GM12872 (cell line): ENCODE measurements around the gene MAP7D1.

Experiments
- TF ChIP-seq, protein P1 (sequence below): IDR thresholded peaks from 3 replicates; pipeline ENCODE4 v1.5.1; 2011; ENCODE audit warnings: low read depth, mild to moderate bottlenecking, low read length, moderate library complexity; ENCODE audit not compliant: insufficient read depth

Gene MAP7D1

DNA sequence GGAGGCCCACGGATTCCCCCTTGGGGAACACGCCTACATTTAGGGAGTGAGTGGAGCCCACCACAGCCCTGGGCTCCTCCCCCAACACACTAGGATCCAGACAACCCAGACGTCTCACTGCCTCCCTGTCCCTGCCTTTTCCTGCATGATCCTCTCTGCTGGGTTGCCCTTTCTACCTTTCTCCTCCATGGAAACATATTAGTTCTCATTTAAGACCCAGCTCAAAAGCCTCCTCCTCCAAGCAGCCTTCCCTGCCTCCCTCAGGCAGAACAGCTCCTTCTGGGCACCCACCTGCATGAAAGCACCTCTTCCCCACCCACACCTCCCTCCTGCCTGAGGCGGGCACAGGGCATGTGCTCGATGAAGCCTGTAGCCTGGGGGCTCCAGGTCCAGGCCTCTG is 41.6 kb upstream of the MAP7D1 start:
- TF ChIP-seq, protein P1, sequence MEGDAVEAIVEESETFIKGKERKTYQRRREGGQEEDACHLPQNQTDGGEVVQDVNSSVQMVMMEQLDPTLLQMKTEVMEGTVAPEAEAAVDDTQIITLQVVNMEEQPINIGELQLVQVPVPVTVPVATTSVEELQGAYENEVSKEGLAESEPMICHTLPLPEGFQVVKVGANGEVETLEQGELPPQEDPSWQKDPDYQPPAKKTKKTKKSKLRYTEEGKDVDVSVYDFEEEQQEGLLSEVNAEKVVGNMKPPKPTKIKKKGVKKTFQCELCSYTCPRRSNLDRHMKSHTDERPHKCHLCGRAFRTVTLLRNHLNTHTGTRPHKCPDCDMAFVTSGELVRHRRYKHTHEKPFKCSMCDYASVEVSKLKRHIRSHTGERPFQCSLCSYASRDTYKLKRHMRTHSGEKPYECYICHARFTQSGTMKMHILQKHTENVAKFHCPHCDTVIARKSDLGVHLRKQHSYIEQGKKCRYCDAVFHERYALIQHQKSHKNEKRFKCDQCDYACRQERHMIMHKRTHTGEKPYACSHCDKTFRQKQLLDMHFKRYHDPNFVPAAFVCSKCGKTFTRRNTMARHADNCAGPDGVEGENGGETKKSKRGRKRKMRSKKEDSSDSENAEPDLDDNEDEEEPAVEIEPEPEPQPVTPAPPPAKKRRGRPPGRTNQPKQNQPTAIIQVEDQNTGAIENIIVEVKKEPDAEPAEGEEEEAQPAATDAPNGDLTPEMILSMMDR = no peak

DNA sequence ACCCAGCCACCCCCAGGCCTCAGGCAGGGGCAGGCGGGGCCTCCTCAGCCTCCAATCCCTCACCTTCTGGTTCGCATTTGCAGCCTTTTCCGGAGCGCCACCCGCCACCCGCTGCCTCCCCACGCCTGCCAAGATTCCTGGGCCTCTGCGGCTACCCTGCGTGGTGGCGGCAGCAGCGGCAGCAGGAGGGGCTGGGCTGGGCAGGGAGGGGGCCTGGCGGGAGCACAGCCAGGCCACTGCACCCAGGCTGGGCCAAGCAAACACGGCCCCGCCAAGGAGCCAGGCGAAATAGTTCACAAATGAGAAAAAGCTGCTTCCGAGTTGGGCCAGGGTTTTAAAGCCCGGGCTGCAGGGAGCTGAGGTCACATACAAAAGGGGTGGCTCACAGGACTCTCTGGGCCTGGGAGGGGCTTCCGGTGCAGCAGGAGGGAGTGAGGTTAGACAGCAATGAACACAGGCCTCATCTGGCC is 40.7 kb upstream of the MAP7D1 start:
- TF ChIP-seq, protein P1 = no peak

DNA sequence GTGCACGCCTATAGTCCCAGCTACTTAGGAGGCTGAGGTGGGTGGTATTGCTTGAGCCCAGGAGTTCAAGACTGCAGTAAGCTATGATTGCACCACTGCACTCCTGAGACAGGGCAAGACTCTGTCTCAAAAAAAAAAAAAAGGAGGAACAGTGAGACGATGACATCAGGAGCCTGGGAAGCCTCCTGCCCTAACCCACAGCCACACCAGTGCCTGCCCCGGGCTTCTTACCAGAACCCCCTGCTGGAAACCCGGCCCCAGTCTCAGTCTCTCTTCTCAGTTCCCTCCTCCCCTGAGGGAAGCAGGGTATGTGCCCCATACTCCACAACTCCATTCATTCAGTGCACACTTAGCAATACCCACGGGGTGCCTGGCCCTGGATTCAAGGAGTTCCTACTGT is 40.0 kb upstream of the MAP7D1 start:
- TF ChIP-seq, protein P1 = no peak

DNA sequence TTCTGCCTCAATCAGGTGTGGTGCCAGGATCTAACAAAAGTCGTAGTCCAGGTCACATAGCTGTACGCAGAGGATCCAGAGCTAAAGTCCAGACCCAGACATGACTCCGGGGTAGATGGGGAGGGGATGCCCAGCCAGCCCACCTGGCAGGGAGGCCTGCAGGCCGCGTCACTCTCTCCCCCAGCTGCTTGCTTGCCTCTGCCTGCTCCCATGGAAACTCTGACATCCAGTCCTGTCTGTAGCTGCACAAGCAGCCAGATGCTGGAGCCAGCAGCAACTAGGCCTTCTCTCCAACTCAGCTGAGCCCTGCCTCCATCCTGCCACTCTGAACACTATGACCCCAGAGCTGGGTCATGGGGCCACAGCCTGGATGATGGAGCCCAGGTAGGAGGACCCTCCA is 39.1 kb upstream of the MAP7D1 start:
- TF ChIP-seq, protein P1 = no peak

DNA sequence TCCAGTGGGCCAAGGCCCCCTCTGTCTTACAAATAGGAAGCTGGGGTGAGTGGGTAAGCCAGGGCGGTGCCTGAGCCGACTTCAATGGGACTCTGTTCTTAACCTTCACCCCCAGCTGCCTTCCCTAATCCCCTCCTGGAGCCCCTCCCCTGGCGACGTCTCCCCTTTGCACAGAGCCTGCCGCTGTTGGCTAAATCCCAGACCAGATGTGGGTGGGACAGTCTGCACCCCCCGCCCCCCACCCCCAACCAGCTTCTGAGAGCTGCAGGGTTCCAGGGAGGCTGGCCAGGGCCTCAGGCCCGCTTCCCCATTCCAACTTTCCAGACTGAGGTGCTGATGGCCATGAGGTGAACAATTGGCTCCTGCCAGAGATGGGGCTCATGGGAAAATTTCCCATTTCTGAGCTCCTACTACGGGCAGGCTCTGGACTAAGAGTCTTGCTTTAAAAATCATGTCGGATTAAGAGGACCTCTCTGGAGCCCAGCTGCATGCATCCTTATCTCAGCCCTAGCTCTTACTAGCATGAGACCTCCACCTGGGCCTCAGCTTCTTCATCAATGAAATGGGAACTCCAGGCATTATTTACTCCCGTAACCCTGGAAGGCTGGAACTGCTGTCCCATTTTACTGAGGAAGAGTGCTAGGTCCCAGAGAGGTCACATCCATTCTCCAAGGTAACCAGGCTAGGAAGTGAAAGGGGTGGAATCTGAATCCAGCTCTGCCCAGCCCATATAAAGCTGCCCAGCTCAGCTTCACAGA is 37.3 kb upstream of the MAP7D1 start:
- TF ChIP-seq, protein P1 = no peak

DNA sequence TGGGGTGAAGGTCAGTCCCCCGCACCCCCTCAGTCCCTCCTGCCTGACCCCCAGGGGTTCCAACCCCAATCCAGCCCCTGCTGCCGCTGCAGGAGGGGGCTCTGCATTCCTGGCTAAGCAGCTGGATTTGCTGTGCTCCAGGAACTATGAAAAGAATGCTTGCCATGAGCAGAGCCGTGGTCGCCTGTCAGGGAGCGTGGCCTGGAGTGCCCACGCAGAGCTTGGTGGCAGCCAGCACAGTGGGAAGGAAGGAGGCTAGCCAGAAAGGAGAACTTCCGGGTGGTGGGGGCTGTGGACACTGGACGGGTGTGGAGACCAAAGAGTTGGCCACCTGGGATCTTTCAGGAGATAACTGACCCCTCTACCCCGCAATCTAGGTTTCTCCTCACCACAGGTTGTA is 36.5 kb upstream of the MAP7D1 start:
- TF ChIP-seq, protein P1 = no peak

DNA sequence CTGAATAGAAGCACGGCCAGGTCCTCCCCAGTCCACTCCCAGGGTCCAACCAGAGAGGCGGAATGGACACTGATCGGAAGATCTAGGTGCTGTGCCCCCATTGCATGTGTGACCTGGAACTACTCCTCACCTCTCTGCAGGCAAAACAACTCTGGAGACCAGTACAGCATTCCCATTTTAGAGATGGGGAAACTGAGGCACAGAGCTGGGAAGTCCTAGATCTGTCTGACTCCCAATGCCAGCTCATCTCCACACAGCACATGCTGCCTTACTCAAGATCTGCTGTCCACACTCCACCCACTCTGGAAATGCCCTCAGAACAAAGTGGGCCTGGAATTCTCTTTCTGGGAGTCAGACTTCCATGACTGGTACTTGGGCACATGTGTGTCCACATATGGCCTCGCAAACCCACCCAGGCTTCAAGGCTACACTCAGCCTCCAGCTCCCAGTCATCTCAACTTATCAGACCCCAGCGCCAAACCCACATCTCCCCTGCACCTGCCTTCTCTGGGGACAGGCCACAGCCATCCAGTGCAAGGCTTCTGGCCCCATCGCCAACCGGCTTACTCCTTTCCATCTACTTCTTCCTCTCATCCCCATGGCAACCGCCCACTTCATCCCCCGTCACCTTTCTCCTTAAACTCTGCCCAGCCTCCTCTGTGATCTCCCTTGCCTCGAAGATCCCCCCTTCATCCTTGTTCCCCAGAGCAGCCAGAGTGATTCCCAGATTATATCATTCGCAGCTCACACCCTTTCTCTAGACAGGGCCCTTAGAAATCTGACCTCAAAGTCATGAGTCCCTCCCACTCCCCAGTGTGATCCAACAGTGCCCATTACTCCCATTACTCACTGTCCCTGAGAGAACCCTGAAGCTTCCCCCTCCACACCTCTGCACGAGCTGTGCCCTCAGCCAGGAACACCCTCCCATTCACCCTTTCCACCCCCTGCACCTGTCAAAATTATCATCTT is 33.6 kb upstream of the MAP7D1 start:
- TF ChIP-seq, protein P1 = no peak
